HepG2 (cell line): ENCODE data around the gene ACSL5. TPM values are rescaled to one million over a fixed set of nuclear protein-coding genes. Genes with fewer than 3 reads are reported as not detected.

Source experiments
- ARNT ChIP-seq: fragments of 450-650 bp; IDR thresholded peaks from 2 replicates; pipeline ENCODE4 v1.6.1; 2017
- BRCA1 ChIP-seq: sonication (generic); formaldehyde crosslinking; IDR thresholded peaks from 2 replicates; pipeline ENCODE4 v1.4.0; 2020; ENCODE audit warnings: missing genetic modification reagents
- GATA4 ChIP-seq: sonication (generic); IDR thresholded peaks from 2 replicates; pipeline ENCODE4 v1.6.1; 2016; ENCODE audit warnings: antibody characterized with exemption, low read depth, borderline replicate concordance
- GATAD2A ChIP-seq: IDR thresholded peaks from 2 replicates; pipeline ENCODE4 v1.6.1; 2016
- HOMEZ ChIP-seq: IDR thresholded peaks from 2 replicates; pipeline ENCODE4 v1.6.1; 2016; ENCODE audit warnings: low read depth
- KLF15 ChIP-seq: sonication (generic); formaldehyde crosslinking; IDR thresholded peaks from 2 replicates; pipeline ENCODE4 v1.8.1; 2023; ENCODE audit warnings: borderline replicate concordance, mild to moderate bottlenecking, inconsistent platforms, missing genetic modification reagents, mixed read lengths
- KLF16 ChIP-seq, 2 experiments: sonication (generic) in 1 of 2; formaldehyde crosslinking in 1 of 2; IDR thresholded peaks; 2 replicates each; pipeline versions ENCODE4 v1.6.1 to v1.8.0; 2016 to 2023; ENCODE audit warnings: missing genetic modification reagents in 2 of 2, missing compliant biosample characterization in 1 of 2
- MED8 ChIP-seq: sonication (generic); formaldehyde crosslinking; IDR thresholded peaks from 2 replicates; pipeline ENCODE4 v1.8.1; 2023; ENCODE audit warnings: mild to moderate bottlenecking, missing genetic modification reagents; ENCODE audit not compliant: insufficient replicate concordance
- MTF2 ChIP-seq: sonication (generic); formaldehyde crosslinking; IDR thresholded peaks from 2 replicates; pipeline ENCODE4 v1.5.0; 2020; ENCODE audit warnings: missing genetic modification reagents, borderline replicate concordance
- NR2F1 ChIP-seq, 2 experiments: fragments of 450-650 bp in 1 of 2; formaldehyde crosslinking in 1 of 2; IDR thresholded peaks; 2 replicates each; pipeline versions ENCODE4 v1.5.0 to v1.6.1; 2016 to 2020; ENCODE audit warnings: mild to moderate bottlenecking in 1 of 2, missing compliant biosample characterization in 1 of 2, missing genetic modification reagents in 1 of 2, moderate library complexity in 1 of 2
- PCBP1 ChIP-seq: fragments of 200-400 bp; formaldehyde crosslinking; IDR thresholded peaks from 2 replicates; pipeline ENCODE4 v1.6.1; 2017; ENCODE audit warnings: mild to moderate bottlenecking, low read depth, low read length, borderline replicate concordance
- PRPF4 ChIP-seq: fragments of 200-400 bp; formaldehyde crosslinking; IDR thresholded peaks from 2 replicates; pipeline ENCODE4 v1.6.1; 2016; ENCODE audit warnings: low read length, low read depth; ENCODE audit not compliant: poor library complexity, severe bottlenecking
- SP5 ChIP-seq: IDR thresholded peaks from 2 replicates; pipeline ENCODE4 v1.6.1; 2016; ENCODE audit warnings: low read depth, borderline replicate concordance
- TBL1XR1 ChIP-seq: fragments of 150-350 bp; IDR thresholded peaks from 2 replicates; pipeline ENCODE4 v1.6.1; 2014; ENCODE audit warnings: borderline replicate concordance, low read length; ENCODE audit not compliant: partially characterized antibody
- U2AF2 ChIP-seq: fragments of 200-400 bp; formaldehyde crosslinking; IDR thresholded peaks from 2 replicates; pipeline ENCODE4 v1.6.1; 2017; ENCODE audit warnings: low read depth, mild to moderate bottlenecking, low read length
- YEATS2 ChIP-seq: sonication (generic); formaldehyde crosslinking; IDR thresholded peaks from 2 replicates; pipeline ENCODE4 v1.4.0; 2020; ENCODE audit warnings: missing genetic modification reagents, borderline replicate concordance
- ZMYM2 ChIP-seq: sonication (generic); formaldehyde crosslinking; IDR thresholded peaks from 2 replicates; pipeline ENCODE4 v1.8.0; 2022; ENCODE audit warnings: mild to moderate bottlenecking, missing genetic modification reagents
- ZNF331 ChIP-seq: sonication (generic); formaldehyde crosslinking; IDR thresholded peaks from 2 replicates; pipeline ENCODE4 v1.4.0; 2020; ENCODE audit warnings: missing genetic modification reagents
- ZNF761 ChIP-seq: sonication (generic); formaldehyde crosslinking; conservative IDR thresholded peaks from 2 replicates; pipeline ENCODE4 v1.4.0; 2020; ENCODE audit warnings: mild to moderate bottlenecking, missing genetic modification reagents
- ZSCAN22 ChIP-seq: sonication (generic); formaldehyde crosslinking; IDR thresholded peaks from 2 replicates; pipeline ENCODE4 v1.4.0; 2020; ENCODE audit warnings: mild to moderate bottlenecking, missing genetic modification reagents
- ZSCAN9 ChIP-seq: IDR thresholded peaks from 2 replicates; pipeline ENCODE4 v1.6.1; 2016; ENCODE audit warnings: borderline replicate concordance
- polyA plus RNA-seq, 8 experiments: library from polyadenylated mRNA; depleted of rRNA in 3 of 8; stranded (reverse) in 7 of 8; unstranded in 1 of 8; fragments of >200 nt; fragmentation: Illumina TruSeq in 4 of 8; extraction: Trizol in 4 of 8; gene quantifications; 2 replicates each; pipeline versions ENCODE4 v1.2.1 to v1.2.3, GENCODE V29; 2011 to 2016; ENCODE audit warnings: low read depth in 4 of 8, missing spikeins in 1 of 8, mixed read lengths in 1 of 8; ENCODE audit not compliant: insufficient read depth in 1 of 8
- total RNA-seq, 5 experiments: library from RNA; depleted of rRNA; stranded (reverse); fragments of >200 nt; fragmentation: Illumina TruSeq; extraction: Trizol; gene quantifications; 2 replicates each; pipeline ENCODE4 v1.2.3, GENCODE V29; 2016; ENCODE audit warnings: low read depth in 1 of 5
- TF ChIP-seq, protein P1 (sequence below): sonication (generic); formaldehyde crosslinking; conservative IDR thresholded peaks from 2 replicates; pipeline ENCODE4 v1.4.0; 2020; ENCODE audit warnings: missing genetic modification reagents
- TF ChIP-seq, protein P2 (sequence below): sonication (generic); formaldehyde crosslinking; IDR thresholded peaks from 2 replicates; pipeline ENCODE4 v1.5.0; 2020; ENCODE audit warnings: missing genetic modification reagents, mild to moderate bottlenecking, borderline replicate concordance
- TF ChIP-seq, protein P3 (sequence below): sonication (generic); formaldehyde crosslinking; IDR thresholded peaks from 2 replicates; pipeline ENCODE4 v1.8.1; 2022; ENCODE audit warnings: low read depth, mild to moderate bottlenecking, missing genetic modification reagents

ACSL5 gene
- total and polyA plus RNA-seq, 2 of the 13 experiments (the other 11 are each of a cell fraction or from before 2014, with no cell fraction given), result 56.4 to 82.5 TPM

DNA sequence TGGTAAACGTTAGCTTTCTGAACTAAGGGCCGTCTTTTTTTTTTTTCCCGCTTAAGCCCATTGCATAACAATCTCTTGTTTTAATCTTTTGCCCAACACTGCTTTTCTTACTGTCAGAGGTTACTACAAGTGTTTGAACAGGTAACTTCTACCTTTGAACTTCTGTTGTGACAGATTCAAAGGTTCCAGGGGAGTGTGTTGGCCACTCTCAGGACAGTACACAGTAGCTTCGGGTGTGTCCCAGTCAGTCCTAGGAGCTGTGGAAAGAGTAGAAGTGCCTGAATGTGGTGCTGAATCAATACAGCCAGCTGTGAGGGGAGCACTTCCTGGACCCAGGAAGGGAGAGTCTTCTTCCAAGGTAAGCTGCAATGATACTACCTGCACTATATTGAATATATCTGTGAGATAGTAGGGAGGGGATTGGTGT is at the start of gene ACSL5 (continued):
- TF ChIP-seq PCBP1, result no peak
- peak; percentile 72 for TF ChIP-seq ZMYM2
- no peak for TF ChIP-seq PRPF4
- no peak for TF ChIP-seq ARNT
- peak; percentile 96 for TF ChIP-seq GATAD2A (CRISPR knock-in tag)
- TF ChIP-seq KLF15 (CRISPR knock-in tag), result no peak
- TF ChIP-seq TBL1XR1, result peak; percentile 43
- TF ChIP-seq MED8 (CRISPR knock-in tag), result peak; percentile 48
- no peak; the same call in 1 of the 2 replicates for TF ChIP-seq GATA4
- no peak for TF ChIP-seq ZNF761 (CRISPR knock-in tag)
- TF ChIP-seq, protein P1, sequence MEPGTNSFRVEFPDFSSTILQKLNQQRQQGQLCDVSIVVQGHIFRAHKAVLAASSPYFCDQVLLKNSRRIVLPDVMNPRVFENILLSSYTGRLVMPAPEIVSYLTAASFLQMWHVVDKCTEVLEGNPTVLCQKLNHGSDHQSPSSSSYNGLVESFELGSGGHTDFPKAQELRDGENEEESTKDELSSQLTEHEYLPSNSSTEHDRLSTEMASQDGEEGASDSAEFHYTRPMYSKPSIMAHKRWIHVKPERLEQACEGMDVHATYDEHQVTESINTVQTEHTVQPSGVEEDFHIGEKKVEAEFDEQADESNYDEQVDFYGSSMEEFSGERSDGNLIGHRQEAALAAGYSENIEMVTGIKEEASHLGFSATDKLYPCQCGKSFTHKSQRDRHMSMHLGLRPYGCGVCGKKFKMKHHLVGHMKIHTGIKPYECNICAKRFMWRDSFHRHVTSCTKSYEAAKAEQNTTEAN, result peak; percentile 88; the same call in 1 of the 2 replicates
- TF ChIP-seq HOMEZ (CRISPR knock-in tag), result peak; percentile 44; the same call in 1 of the 2 replicates
- TF ChIP-seq BRCA1 (CRISPR knock-in tag), result no peak
- peak; percentile 34; the same call in 1 of the 2 replicates for TF ChIP-seq SP5 (CRISPR knock-in tag)
- no peak for TF ChIP-seq MTF2 (CRISPR knock-in tag)
- peak; percentile 69; the same call in 1 of the 2 replicates for TF ChIP-seq ZSCAN22 (CRISPR knock-in tag)
- TF ChIP-seq NR2F1 (CRISPR knock-in tag; IDR thresholded peaks at IDR 0.05), result peak in 1 of 2 experiments; percentile 72; a peak in 3 of 4 replicates
- TF ChIP-seq U2AF2, result no peak
- TF ChIP-seq, protein P2, sequence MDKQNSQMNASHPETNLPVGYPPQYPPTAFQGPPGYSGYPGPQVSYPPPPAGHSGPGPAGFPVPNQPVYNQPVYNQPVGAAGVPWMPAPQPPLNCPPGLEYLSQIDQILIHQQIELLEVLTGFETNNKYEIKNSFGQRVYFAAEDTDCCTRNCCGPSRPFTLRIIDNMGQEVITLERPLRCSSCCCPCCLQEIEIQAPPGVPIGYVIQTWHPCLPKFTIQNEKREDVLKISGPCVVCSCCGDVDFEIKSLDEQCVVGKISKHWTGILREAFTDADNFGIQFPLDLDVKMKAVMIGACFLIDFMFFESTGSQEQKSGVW (CRISPR knock-in tag), result no peak
- TF ChIP-seq YEATS2 (CRISPR knock-in tag), result no peak
- TF ChIP-seq, protein P3, sequence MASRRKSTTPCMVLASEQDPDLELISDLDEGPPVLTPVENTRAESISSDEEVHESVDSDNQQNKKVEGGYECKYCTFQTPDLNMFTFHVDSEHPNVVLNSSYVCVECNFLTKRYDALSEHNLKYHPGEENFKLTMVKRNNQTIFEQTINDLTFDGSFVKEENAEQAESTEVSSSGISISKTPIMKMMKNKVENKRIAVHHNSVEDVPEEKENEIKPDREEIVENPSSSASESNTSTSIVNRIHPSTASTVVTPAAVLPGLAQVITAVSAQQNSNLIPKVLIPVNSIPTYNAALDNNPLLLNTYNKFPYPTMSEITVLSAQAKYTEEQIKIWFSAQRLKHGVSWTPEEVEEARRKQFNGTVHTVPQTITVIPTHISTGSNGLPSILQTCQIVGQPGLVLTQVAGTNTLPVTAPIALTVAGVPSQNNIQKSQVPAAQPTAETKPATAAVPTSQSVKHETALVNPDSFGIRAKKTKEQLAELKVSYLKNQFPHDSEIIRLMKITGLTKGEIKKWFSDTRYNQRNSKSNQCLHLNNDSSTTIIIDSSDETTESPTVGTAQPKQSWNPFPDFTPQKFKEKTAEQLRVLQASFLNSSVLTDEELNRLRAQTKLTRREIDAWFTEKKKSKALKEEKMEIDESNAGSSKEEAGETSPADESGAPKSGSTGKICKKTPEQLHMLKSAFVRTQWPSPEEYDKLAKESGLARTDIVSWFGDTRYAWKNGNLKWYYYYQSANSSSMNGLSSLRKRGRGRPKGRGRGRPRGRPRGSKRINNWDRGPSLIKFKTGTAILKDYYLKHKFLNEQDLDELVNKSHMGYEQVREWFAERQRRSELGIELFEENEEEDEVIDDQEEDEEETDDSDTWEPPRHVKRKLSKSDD (CRISPR knock-in tag), result 0 out of 2 replicates have a peak, but pooled peaks have one; percentile 31
- TF ChIP-seq KLF16 (CRISPR knock-in tag; IDR thresholded peaks at IDR 0.05), result peak in 1 of 2 experiments; percentile 52; a peak in 1 of 4 replicates
- no peak for TF ChIP-seq ZSCAN9 (CRISPR knock-in tag)
- TF ChIP-seq ZNF331, result peak; percentile 63; the same call in 1 of the 2 replicates
